HG02870 (cell line): Measurements from ENCODE around the gene LRRTM2.

Experiments used
- ATAC-seq: cut with Tn5 transposase; IDR thresholded peaks from one replicate; pipeline ENCODE4 v1.9.1; 2021; ENCODE audit warnings: mild to moderate bottlenecking, moderate library complexity; ENCODE audit not compliant: unreplicated experiment

Gene LRRTM2

GRCh38 chr5:138884094-138884493, 9.0 kb upstream of the LRRTM2 start:
- ATAC-seq = no peak

GRCh38 chr5:138883211-138883610, 8.1 kb upstream of the LRRTM2 start:
- no peak for ATAC-seq

- ATAC-seq = no peak
Measured at GRCh38 chr5:138878437-138879235, 3.5 kb upstream of the LRRTM2 start.

- no peak for ATAC-seq
Measured at GRCh38 chr5:138876811-138877210, 1.7 kb upstream of the LRRTM2 start.

GRCh38 chr5:138875946-138876345, 811 bp upstream of the LRRTM2 start:
- no peak for ATAC-seq

GRCh38 chr5:138875552-138875875, 379 bp upstream of the LRRTM2 start:
- ATAC-seq = no peak

- ATAC-seq = no peak
Measured at GRCh38 chr5:138874241-138874640, 894 bp downstream of the LRRTM2 start.

- no peak for ATAC-seq
Measured at GRCh38 chr5:138873466-138874221, 1.5 kb downstream of the LRRTM2 start.

- no peak for ATAC-seq
Measured at GRCh38 chr5:138872841-138873465, 2.2 kb downstream of the LRRTM2 start.

- ATAC-seq = no peak
Measured at GRCh38 chr5:138870611-138871010, 4.5 kb downstream of the LRRTM2 start.

GRCh38 chr5:138869763-138870500, 5.2 kb downstream of the LRRTM2 start:
- no peak for ATAC-seq

- no peak for ATAC-seq
Measured at GRCh38 chr5:138869038-138869437, 6.1 kb downstream of the LRRTM2 start.

- no peak for ATAC-seq
Measured at GRCh38 chr5:138867011-138867410, 8.1 kb downstream of the LRRTM2 start.

- no peak for ATAC-seq
Measured at GRCh38 chr5:138853132-138853531, 22.0 kb downstream of the LRRTM2 start.

- ATAC-seq = no peak
Measured at GRCh38 chr5:138850865-138851435, 24.2 kb downstream of the LRRTM2 start.

GRCh38 chr5:138849882-138850281, 25.3 kb downstream of the LRRTM2 start:
- no peak for ATAC-seq

GRCh38 chr5:138849439-138849838, 25.7 kb downstream of the LRRTM2 start:
- no peak for ATAC-seq

GRCh38 chr5:138844812-138845513, 30.2 kb downstream of the LRRTM2 start:
- ATAC-seq = no peak

GRCh38 chr5:138844125-138844461, 31.0 kb downstream of the LRRTM2 start:
- ATAC-seq = no peak

GRCh38 chr5:138843316-138844124, 31.6 kb downstream of the LRRTM2 start:
- ATAC-seq = no peak
